ENCODE measurements around the gene MR1. TPM values are rescaled to one million over a fixed set of nuclear protein-coding genes. Genes with fewer than 3 reads are reported as not detected.
A peak's percentile ranks its signal among the peaks of the same experiment; 100 is the strongest.

Gene MR1
- total and polyA plus RNA-seq, 9 of the 15 experiments (the other 6 are each of a cell fraction or from before 2014, with no cell fraction given), result 9.7 to 21.7 (median 15.6) TPM

DNA sequence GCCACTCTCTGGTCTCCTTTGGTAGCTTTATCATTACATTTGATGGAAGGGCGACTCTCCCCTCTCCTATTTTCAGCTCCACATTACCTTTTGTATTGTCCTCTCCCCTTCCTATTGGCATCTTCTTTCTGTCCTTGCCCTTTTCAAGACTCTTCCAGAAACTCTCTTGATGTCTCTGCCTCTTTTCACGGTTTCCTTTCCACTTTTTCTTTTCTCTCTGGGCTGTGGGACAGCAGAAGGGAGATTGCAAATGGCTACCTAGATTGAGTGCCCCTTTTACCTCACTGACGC lies 72.2 kb downstream of the MR1 start:
- 30% methylated on average over 3 of the region's 3 CpGs for WGBS (ENCODE audit: insufficient coverage, low coverage, missing lambda C conversion rate)
- no peak overlapping the region; a peak in 1 of 4 replicates for H3K9ac ChIP-seq (ENCODE audit: insufficient read depth in 1 of 2, low read depth in 2 of 2, low read length in 2 of 2)
- peak overlapping the region; percentile 75 for H3K4me2 ChIP-seq (ENCODE audit: insufficient read depth, low read length)
- no peaks in the 10 kb centered on the region for H3K9me1 ChIP-seq (ENCODE audit: control insufficient read depth, insufficient read depth, low read length)
- DNase-seq (ENCODE audit: extremely low read depth in 1 of 4, low spot score in 3 of 4) (no peak), FAIRE-seq (no peak), ATAC-seq (no peak)
- peaks cover 22 to 59% of the 10 kb centered on the region in 2 experiments for H3K4me1 ChIP-seq (replicated peaks in 1 of 2; ENCODE audit: control insufficient read depth in 2 of 2, insufficient read depth in 2 of 2, low read length in 2 of 2)
- in situ Hi-C loops (cut with MboI), result no loop called here
- intact Hi-C loops (cut with micrococcal nuclease), result no loop called here
- H2AFZ ChIP-seq (ENCODE audit: low read depth, low read length), result peak overlapping the region; percentile 86
- TF ChIP-seq, protein P1, sequence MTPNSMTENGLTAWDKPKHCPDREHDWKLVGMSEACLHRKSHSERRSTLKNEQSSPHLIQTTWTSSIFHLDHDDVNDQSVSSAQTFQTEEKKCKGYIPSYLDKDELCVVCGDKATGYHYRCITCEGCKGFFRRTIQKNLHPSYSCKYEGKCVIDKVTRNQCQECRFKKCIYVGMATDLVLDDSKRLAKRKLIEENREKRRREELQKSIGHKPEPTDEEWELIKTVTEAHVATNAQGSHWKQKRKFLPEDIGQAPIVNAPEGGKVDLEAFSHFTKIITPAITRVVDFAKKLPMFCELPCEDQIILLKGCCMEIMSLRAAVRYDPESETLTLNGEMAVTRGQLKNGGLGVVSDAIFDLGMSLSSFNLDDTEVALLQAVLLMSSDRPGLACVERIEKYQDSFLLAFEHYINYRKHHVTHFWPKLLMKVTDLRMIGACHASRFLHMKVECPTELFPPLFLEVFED (CRISPR knock-in tag; conservative IDR thresholded peaks at IDR 0.05), result peak; percentile 66; the same call in 1 of the 2 replicates
- TF ChIP-seq RBM25 (IDR thresholded peaks at IDR 0.05; ENCODE audit: low read depth, low read length, severe bottlenecking) (no peak), TAF7 (tag; IDR thresholded peaks at IDR 0.05) (0 out of 2 replicates have a peak, but pooled peaks have one; percentile 2), SMARCA5 (IDR thresholded peaks at IDR 0.05) (0 out of 2 replicates have a peak, but pooled peaks have one; percentile 18), DNMT1 (IDR thresholded peaks at IDR 0.05) (0 out of 2 replicates have a peak, but pooled peaks have one; percentile 40), RHOXF2B (CRISPR knock-in tag; conservative IDR thresholded peaks at IDR 0.05) (no peak), CSDE1 (IDR thresholded peaks at IDR 0.05) (0 out of 4 replicates have a peak, but pooled peaks of 1 of the 2 experiments have one; percentile 66), ELF4 (CRISPR knock-in tag; IDR thresholded peaks at IDR 0.05) (0 out of 2 replicates have a peak, but pooled peaks have one; percentile 35), MYC (IDR thresholded peaks at IDR 0.05; ENCODE audit: low read depth, low read length) (no peak), MYC (CRISPR knock-in tag; IDR thresholded peaks at IDR 0.05; ENCODE audit: borderline replicate concordance, low read depth) (peak; percentile 59; the same call in 1 of the 2 replicates), MTA1 (IDR thresholded peaks at IDR 0.05; ENCODE audit: borderline replicate concordance) (peak; percentile 44; the same call in 1 of the 2 replicates), GTF2F1 (IDR thresholded peaks at IDR 0.05; ENCODE audit: low read depth, low read length) (no peak), ARHGAP35 (IDR thresholded peaks at IDR 0.05; ENCODE audit: partially characterized antibody) (peak; percentile 59), GTF2A2 (tag; IDR thresholded peaks at IDR 0.05) (no peak), KAT8 (IDR thresholded peaks at IDR 0.05; ENCODE audit: low read depth) (no peak), EP300 (IDR thresholded peaks at IDR 0.05; ENCODE audit: low read length) (no peak), EHMT2 (IDR thresholded peaks at IDR 0.05) (0 out of 2 replicates have a peak, but pooled peaks have one; percentile 20)
- TF ChIP-seq, protein P2, sequence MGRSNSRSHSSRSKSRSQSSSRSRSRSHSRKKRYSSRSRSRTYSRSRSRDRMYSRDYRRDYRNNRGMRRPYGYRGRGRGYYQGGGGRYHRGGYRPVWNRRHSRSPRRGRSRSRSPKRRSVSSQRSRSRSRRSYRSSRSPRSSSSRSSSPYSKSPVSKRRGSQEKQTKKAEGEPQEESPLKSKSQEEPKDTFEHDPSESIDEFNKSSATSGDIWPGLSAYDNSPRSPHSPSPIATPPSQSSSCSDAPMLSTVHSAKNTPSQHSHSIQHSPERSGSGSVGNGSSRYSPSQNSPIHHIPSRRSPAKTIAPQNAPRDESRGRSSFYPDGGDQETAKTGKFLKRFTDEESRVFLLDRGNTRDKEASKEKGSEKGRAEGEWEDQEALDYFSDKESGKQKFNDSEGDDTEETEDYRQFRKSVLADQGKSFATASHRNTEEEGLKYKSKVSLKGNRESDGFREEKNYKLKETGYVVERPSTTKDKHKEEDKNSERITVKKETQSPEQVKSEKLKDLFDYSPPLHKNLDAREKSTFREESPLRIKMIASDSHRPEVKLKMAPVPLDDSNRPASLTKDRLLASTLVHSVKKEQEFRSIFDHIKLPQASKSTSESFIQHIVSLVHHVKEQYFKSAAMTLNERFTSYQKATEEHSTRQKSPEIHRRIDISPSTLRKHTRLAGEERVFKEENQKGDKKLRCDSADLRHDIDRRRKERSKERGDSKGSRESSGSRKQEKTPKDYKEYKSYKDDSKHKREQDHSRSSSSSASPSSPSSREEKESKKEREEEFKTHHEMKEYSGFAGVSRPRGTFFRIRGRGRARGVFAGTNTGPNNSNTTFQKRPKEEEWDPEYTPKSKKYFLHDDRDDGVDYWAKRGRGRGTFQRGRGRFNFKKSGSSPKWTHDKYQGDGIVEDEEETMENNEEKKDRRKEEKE (IDR thresholded peaks at IDR 0.05; ENCODE audit: borderline replicate concordance in 1 of 2, control insufficient read depth in 1 of 2, low read depth in 2 of 2, low read length in 1 of 2), result 0 out of 4 replicates have a peak, but pooled peaks of 1 of the 2 experiments have one; percentile 19
- no peak overlapping the region for H3K27ac ChIP-seq (ENCODE audit: extremely low read depth, low read depth, low read length)
- H3K79me2 ChIP-seq (ENCODE audit: control insufficient read depth, insufficient read depth, low read length), result peaks cover 4% of the 10 kb centered on the region; the same call in 1 of the 3 replicates
- no peaks in the 10 kb centered on the region for H3K9me3 ChIP-seq (replicated peaks; ENCODE audit: control insufficient read depth, insufficient read depth, low read depth, low read length)
- BruUV-seq (replicated peaks), result no TSS peak
- H4K20me1 ChIP-seq (replicated peaks; ENCODE audit: control insufficient read depth, insufficient read depth, low read length), result no peaks in the 10 kb centered on the region
- ChIA-PET CTCF (ENCODE audit: low intra/inter-chr PET ratio) (no interaction called here), POLR2A (interaction anchor here (0.6 to 12.3 kb wide), 5 partner anchors 9 to 64 kb away, joined by 3 to 257 read pairs (median 19); partner anchors contain the start of gene IER5)
- no peaks in the 10 kb centered on the region for H3K36me3 ChIP-seq (ENCODE audit: control insufficient read depth, insufficient read depth, low read length)
- peak overlapping the region; percentile 40 for H3K4me3 ChIP-seq
- no peaks in the 10 kb centered on the region for H3K27me3 ChIP-seq (ENCODE audit: control insufficient read depth in 2 of 2, insufficient read depth in 2 of 2, low read length in 2 of 2)
